IMR-90 (cell line): ENCODE results near the gene USP10.

Experiments used
- BHLHE40 ChIP-seq: fragments of 150-350 bp; IDR thresholded peaks from 2 replicates; pipeline ENCODE4 v1.6.1; 2016; ENCODE audit warnings: mild to moderate bottlenecking, low read depth, low read length
- CEBPB ChIP-seq: IDR thresholded peaks from 2 replicates; pipeline ENCODE4 v1.6.1; 2012; ENCODE audit warnings: low read depth, low read length, improper control_type of control experiment
- MAFK ChIP-seq: IDR thresholded peaks from 2 replicates; pipeline ENCODE4 v1.6.1; 2012; ENCODE audit warnings: low read depth, low read length, improper control_type of control experiment
- POLR2A ChIP-seq: IDR thresholded peaks from 2 replicates; pipeline ENCODE4 v1.6.1; 2012; ENCODE audit warnings: mild to moderate bottlenecking, low read depth, low read length
- RAD21 ChIP-seq: IDR thresholded peaks from 2 replicates; pipeline ENCODE4 v1.6.1; 2012; ENCODE audit warnings: low read length, improper control_type of control experiment
- RCOR1 ChIP-seq: IDR thresholded peaks from 2 replicates; pipeline ENCODE4 v1.6.1; 2012; ENCODE audit warnings: mild to moderate bottlenecking, low read length, improper control_type of control experiment; ENCODE audit not compliant: insufficient replicate concordance
- RFX5 ChIP-seq: IDR thresholded peaks from 2 replicates; pipeline ENCODE4 v1.8.0; 2012; ENCODE audit warnings: low read depth, mild to moderate bottlenecking, low read length, moderate library complexity
- SMC3 ChIP-seq: fragments of 150-350 bp; IDR thresholded peaks from 2 replicates; pipeline ENCODE4 v1.6.1; 2016; ENCODE audit warnings: low read depth, mild to moderate bottlenecking, antibody characterized with exemption, low read length, moderate library complexity
- TF ChIP-seq, protein P1 (sequence below): conservative IDR thresholded peaks from 2 replicates; pipeline ENCODE4 v1.5.1; 2012; ENCODE audit warnings: mild to moderate bottlenecking, low read depth, low read length, improper control_type of control experiment

- TF ChIP-seq, protein P1, sequence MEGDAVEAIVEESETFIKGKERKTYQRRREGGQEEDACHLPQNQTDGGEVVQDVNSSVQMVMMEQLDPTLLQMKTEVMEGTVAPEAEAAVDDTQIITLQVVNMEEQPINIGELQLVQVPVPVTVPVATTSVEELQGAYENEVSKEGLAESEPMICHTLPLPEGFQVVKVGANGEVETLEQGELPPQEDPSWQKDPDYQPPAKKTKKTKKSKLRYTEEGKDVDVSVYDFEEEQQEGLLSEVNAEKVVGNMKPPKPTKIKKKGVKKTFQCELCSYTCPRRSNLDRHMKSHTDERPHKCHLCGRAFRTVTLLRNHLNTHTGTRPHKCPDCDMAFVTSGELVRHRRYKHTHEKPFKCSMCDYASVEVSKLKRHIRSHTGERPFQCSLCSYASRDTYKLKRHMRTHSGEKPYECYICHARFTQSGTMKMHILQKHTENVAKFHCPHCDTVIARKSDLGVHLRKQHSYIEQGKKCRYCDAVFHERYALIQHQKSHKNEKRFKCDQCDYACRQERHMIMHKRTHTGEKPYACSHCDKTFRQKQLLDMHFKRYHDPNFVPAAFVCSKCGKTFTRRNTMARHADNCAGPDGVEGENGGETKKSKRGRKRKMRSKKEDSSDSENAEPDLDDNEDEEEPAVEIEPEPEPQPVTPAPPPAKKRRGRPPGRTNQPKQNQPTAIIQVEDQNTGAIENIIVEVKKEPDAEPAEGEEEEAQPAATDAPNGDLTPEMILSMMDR: no peak
- TF ChIP-seq POLR2A (no peak), RFX5 (no peak), CEBPB (no peak), BHLHE40 (no peak), RAD21 (no peak), SMC3 (no peak), MAFK (no peak), RCOR1 (no peak)
Measured at GRCh38 chr16:84728853-84729424, 29.1 kb downstream of the USP10 start.
